IMR-90 (cell line): Measurements from ENCODE around the gene MYO10. TPM values are rescaled to one million over a fixed set of nuclear protein-coding genes. Genes with fewer than 3 reads are reported as not detected.

Experiments
- ATAC-seq: fragments of 200-7000 bp; cut with Tn5 transposase; 2 replicates; pipeline ENCODE4 v1.9.1; 2020; ENCODE audit warnings: low read depth, mild to moderate bottlenecking, moderate library complexity
- BruUV-seq: library from RNA; stranded (reverse); fragments of 400-500 nt; replicated peaks from 2 replicates; lab custom pipeline; 2021; lab: Mats Ljungman, UMichigan
- CTCF ChIA-PET: fragments of 300-600 bp; formaldehyde crosslinking; extraction: SDS; loops from one replicate; lab custom pipeline; 2021; ENCODE audit warnings: antibody characterized with exemption; lab: Yijun Ruan, JAX
- POLR2A ChIA-PET: fragments of 300-600 bp; sonication (Branson Sonifier 250); formaldehyde crosslinking; loops from one replicate; lab custom pipeline; 2022; ENCODE audit warnings: antibody characterized with exemption; ENCODE audit not compliant: unreplicated experiment; lab: Charles Lee
- DNase-seq: peaks from one replicate; pipeline ENCODE4 v3.0.0; 2013
- H2AFZ ChIP-seq: replicated peaks from 2 replicates; pipeline ENCODE3; 2013; ENCODE audit warnings: low read length, mild to moderate bottlenecking; ENCODE audit not compliant: poor library complexity
- H2AK5ac ChIP-seq: 2 replicates; pipeline ENCODE4 v1.6.1; 2013; ENCODE audit warnings: low read depth, low read length, inconsistent platforms
- H2AK9ac ChIP-seq: replicated peaks from 2 replicates; pipeline ENCODE3; 2013; ENCODE audit warnings: mild to moderate bottlenecking, low read depth, low read length, moderate library complexity; ENCODE audit not compliant: poor library complexity
- H2BK120ac ChIP-seq: 2 replicates; pipeline ENCODE4 v1.6.1; 2013; ENCODE audit warnings: low read depth, low read length, inconsistent platforms
- H2BK15ac ChIP-seq: 3 replicates; pipeline ENCODE4 v1.6.1; 2013; ENCODE audit warnings: low read depth, low read length, inconsistent platforms
- H2BK20ac ChIP-seq: 2 replicates; pipeline ENCODE4 v1.6.1; 2013; ENCODE audit warnings: low read depth, mild to moderate bottlenecking, inconsistent platforms, low read length, moderate library complexity
- H2BK5ac ChIP-seq: 2 replicates; pipeline ENCODE4 v1.6.1; 2013; ENCODE audit warnings: mild to moderate bottlenecking, low read depth, low read length, inconsistent platforms; ENCODE audit not compliant: poor library complexity, severe bottlenecking
- H3K14ac ChIP-seq: replicated peaks from 2 replicates; pipeline ENCODE4 v1.6.1; 2013; ENCODE audit warnings: low read depth, low read length, inconsistent platforms
- H3K18ac ChIP-seq: 2 replicates; pipeline ENCODE4 v1.6.1; 2013; ENCODE audit warnings: low read depth, low read length, control low read depth
- H3K23ac ChIP-seq: 2 replicates; pipeline ENCODE4 v1.6.1; 2013; ENCODE audit warnings: low read depth, low read length, inconsistent platforms
- H3K27ac ChIP-seq: 2 replicates; pipeline ENCODE4 v1.5.1; 2013; ENCODE audit warnings: mild to moderate bottlenecking, control low read depth, low read length; ENCODE audit not compliant: insufficient read depth
- H3K27me3 ChIP-seq: 2 replicates; pipeline ENCODE4 v1.6.1; 2013; ENCODE audit warnings: low read length; ENCODE audit not compliant: control insufficient read depth, insufficient read depth
- H3K36me3 ChIP-seq: 2 replicates; pipeline ENCODE4 v1.6.1; 2013; ENCODE audit warnings: low read length, mixed read lengths; ENCODE audit not compliant: control insufficient read depth, insufficient read depth
- H3K4ac ChIP-seq: 2 replicates; pipeline ENCODE4 v1.6.1; 2013; ENCODE audit warnings: low read depth, low read length, inconsistent platforms
- H3K4me1 ChIP-seq: 2 replicates; pipeline ENCODE4 v1.6.1; 2013; ENCODE audit warnings: low read length, mixed read lengths; ENCODE audit not compliant: control insufficient read depth, insufficient read depth
- H3K4me2 ChIP-seq: 2 replicates; pipeline ENCODE4 v1.6.1; 2013; ENCODE audit warnings: low read depth, mild to moderate bottlenecking, control low read depth, low read length, moderate library complexity
- H3K4me3 ChIP-seq: 2 replicates; pipeline ENCODE4 v1.5.1; 2013; ENCODE audit warnings: low read depth, mild to moderate bottlenecking, control low read depth, low read length, moderate library complexity; ENCODE audit not compliant: insufficient read depth
- H3K56ac ChIP-seq: 2 replicates; pipeline ENCODE4 v1.6.1; 2013; ENCODE audit warnings: low read length, inconsistent platforms; ENCODE audit not compliant: insufficient read depth; ENCODE audit errors: extremely low read depth
- H3K79me1 ChIP-seq, 2 experiments: 2 replicates each; pipeline ENCODE4 v1.6.1; 2013; ENCODE audit warnings: low read length in 2 of 2, inconsistent platforms in 1 of 2, low read depth in 1 of 2
- H3K9ac ChIP-seq: 2 replicates; pipeline ENCODE4 v1.6.1; 2013; ENCODE audit warnings: low read depth, low read length, control low read depth
- H3K9me1 ChIP-seq: 2 replicates; pipeline ENCODE4 v1.6.1; 2013; ENCODE audit warnings: low read length, inconsistent platforms; ENCODE audit not compliant: insufficient read depth
- H3K9me3 ChIP-seq: 2 replicates; pipeline ENCODE4 v1.6.1; 2013; ENCODE audit warnings: low read length; ENCODE audit not compliant: control insufficient read depth, insufficient read depth
- H4K20me1 ChIP-seq: 2 replicates; pipeline ENCODE4 v1.6.1; 2013; ENCODE audit warnings: low read length, inconsistent platforms; ENCODE audit not compliant: insufficient read depth
- H4K5ac ChIP-seq: 2 replicates; pipeline ENCODE4 v1.6.1; 2013; ENCODE audit warnings: mild to moderate bottlenecking, low read depth, low read length, control low read depth
- H4K8ac ChIP-seq, 2 experiments: 2 replicates each; pipeline ENCODE4 v1.6.1; 2013; ENCODE audit warnings: low read depth in 2 of 2, low read length in 2 of 2, control low read depth in 1 of 2, inconsistent platforms in 1 of 2
- H4K91ac ChIP-seq: 2 replicates; pipeline ENCODE4 v1.6.1; 2013; ENCODE audit warnings: low read depth, low read length, inconsistent platforms; ENCODE audit not compliant: insufficient read depth
- CEBPB ChIP-seq: IDR thresholded peaks from 2 replicates; pipeline ENCODE4 v1.6.1; 2012; ENCODE audit warnings: low read depth, low read length, improper control_type of control experiment
- ELK1 ChIP-seq: fragments of 150-350 bp; IDR thresholded peaks from 2 replicates; pipeline ENCODE4 v1.6.1; 2016; ENCODE audit warnings: low read depth, mild to moderate bottlenecking, low read length, moderate library complexity, borderline replicate concordance
- USF2 ChIP-seq: fragments of 150-350 bp; IDR thresholded peaks from 2 replicates; pipeline ENCODE4 v1.6.1; 2017; ENCODE audit warnings: mild to moderate bottlenecking, antibody characterized with exemption, low read length, low read depth
- WGBS, 2 experiments: methylation state at CpG; one replicate each; pipeline versions ENCODE4 v1.1.5 to v1.1.7; 2013; ENCODE audit warnings: missing lambda C conversion rate in 2 of 2; ENCODE audit not compliant: insufficient read length in 1 of 2; ENCODE audit errors: extremely low coverage in 2 of 2; 5-methylcytosine and 5-hydroxymethylcytosine counted together
- dilution Hi-C: fragments of 300-500 bp; cut with HindIII; formaldehyde crosslinking; loops from one replicate; pipeline ENCODE4 v1.14.3; 2018; ENCODE audit warnings: low sequenced_read_pairs; ENCODE audit not compliant: unreplicated experiment
- in situ Hi-C: fragments of 300-500 bp; cut with MboI; formaldehyde crosslinking; loops from 3 replicates; pipeline ENCODE4 v1.14.3; 2019; ENCODE audit warnings: low sequenced_read_pairs, inconsistent platforms, mixed read lengths
- intact Hi-C: fragments of 100-400 bp; cut with micrococcal nuclease; formaldehyde crosslinking; loops from 2 replicates; pipeline ENCODE4 v1.10.0; 2022
- polyA plus RNA-seq, 3 experiments: library from polyadenylated mRNA; depleted of rRNA; stranded (reverse); fragments of >200 nt; gene quantifications; 2 replicates each; pipeline ENCODE4 v1.2.3, GENCODE V29; 2012; ENCODE audit warnings: low replicate concordance in 1 of 3
- total RNA-seq: library from RNA; depleted of rRNA; stranded (reverse); fragments of >200 nt; gene quantifications from 2 replicates; pipeline ENCODE4 v1.2.3, GENCODE V29; 2012

Gene MYO10
- total and polyA plus RNA-seq, 2 of the 4 experiments (the other 2 are of a cell fraction) = 39.9 to 115 TPM

GRCh38 chr5:16669776-16670175 lies 266.3 kb downstream of the MYO10 start:
- POLR2A ChIA-PET = no interaction called here
- no peak overlapping the region for H3K4ac ChIP-seq
- intact Hi-C loops (loop anchor here (5.0 to 10.0 kb wide), 2 partner anchors 207 to 505 kb away; no protein-coding TSS in a partner anchor), in situ Hi-C loops (loop anchor here (10.0 kb wide), 2 partner anchors 185 to 525 kb away; no protein-coding TSS in a partner anchor), dilution Hi-C loops (no loop called here)
- no CpG with 5 or more reads among the region's 3 CpGs for WGBS, 2 experiments
- H4K8ac ChIP-seq = no peak overlapping the region
- no TSS peak for BruUV-seq
- no peak overlapping the region for H3K9ac ChIP-seq
- ATAC-seq (peak; percentile 68), DNase-seq (peak; percentile 92)
- H3K18ac ChIP-seq = no peak overlapping the region
- no peak overlapping the region for H2BK15ac ChIP-seq
- no peaks in the 10 kb centered on the region for H3K9me3 ChIP-seq
- CTCF ChIA-PET = interaction anchor here (1.0 kb wide), 1 partner anchor 182 kb away, joined by 3 read pairs; no protein-coding TSS in a partner anchor
- H3K4me2 ChIP-seq = no peak overlapping the region
- no peak overlapping the region for H4K91ac ChIP-seq
- H3K4me1 ChIP-seq = peaks cover 16% of the 10 kb centered on the region
- H4K5ac ChIP-seq = no peak overlapping the region
- H3K23ac ChIP-seq = no peak overlapping the region
- no peak overlapping the region for H3K27ac ChIP-seq
- no peak overlapping the region for H2BK120ac ChIP-seq
- TF ChIP-seq ELK1 (no peak), CEBPB (0 out of 2 replicates have a peak, but pooled peaks have one; percentile 9), USF2 (peak; percentile 70)
- H3K4me3 ChIP-seq = no peak overlapping the region
- peaks cover 31 to 64% of the 10 kb centered on the region in 2 experiments for H3K79me1 ChIP-seq
- H2BK5ac ChIP-seq = no peak overlapping the region
- H3K14ac ChIP-seq = no peak overlapping the region
- H2AK5ac ChIP-seq = no peak overlapping the region
- H3K9me1 ChIP-seq = peaks cover 13% of the 10 kb centered on the region
- peaks cover 75% of the 10 kb centered on the region for H3K36me3 ChIP-seq
- H2AK9ac ChIP-seq = no peak overlapping the region
- H2BK20ac ChIP-seq = no peak overlapping the region
- no peak overlapping the region for H2AFZ ChIP-seq
- no peaks in the 10 kb centered on the region for H3K27me3 ChIP-seq
- H4K20me1 ChIP-seq = peaks cover 48% of the 10 kb centered on the region
- no peak overlapping the region for H3K56ac ChIP-seq
